Fibroblast of lung (primary cell): ENCODE measurements around the gene TRA2B. TPM values are rescaled to one million over a fixed set of nuclear protein-coding genes. Genes with fewer than 3 reads are reported as not detected.
"Not testable (repeated sequence)": the region's sequence is repeated elsewhere in the genome, so short reads cannot be mapped to it uniquely, and the experiment has no call there.

Experiments used
- DNase-seq, 2 donors: peaks; one replicate each; pipeline versions ENCODE4 v3.0.0 to v3.0.0-alpha.2; 2010; ENCODE audit warnings: low read depth in 2 of 2
- H2AFZ ChIP-seq: 2 replicates; pipeline ENCODE4 v1.5.1; 2012; ENCODE audit warnings: low read length, control low read depth, inconsistent platforms
- H3K27ac ChIP-seq: 2 replicates; pipeline ENCODE4 v1.5.1; 2011; ENCODE audit warnings: low read length, control low read depth; ENCODE audit not compliant: insufficient read depth
- H3K27me3 ChIP-seq: 2 replicates; pipeline ENCODE4 v1.5.1; 2011; ENCODE audit warnings: mild to moderate bottlenecking, low read length; ENCODE audit not compliant: control insufficient read depth, insufficient read depth
- H3K36me3 ChIP-seq: 2 replicates; pipeline ENCODE4 v1.5.1; 2011; ENCODE audit warnings: low read length; ENCODE audit not compliant: control insufficient read depth, insufficient read depth
- H3K4me1 ChIP-seq: 2 replicates; pipeline ENCODE4 v1.5.1; 2011; ENCODE audit warnings: low read length; ENCODE audit not compliant: control insufficient read depth, insufficient read depth; ENCODE audit errors: extremely low read depth
- H3K4me2 ChIP-seq: 2 replicates; pipeline ENCODE4 v1.5.1; 2011; ENCODE audit warnings: low read length, control low read depth; ENCODE audit not compliant: insufficient read depth; ENCODE audit errors: extremely low read depth
- H3K4me3 ChIP-seq, 4 experiments: fragments of 200-600 bp in 1 of 4; sonication (generic) in 1 of 4; replicated peaks in 1 of 4; 2 replicates each; pipeline ENCODE4 v1.5.1; 2011 to 2016; ENCODE audit warnings: low read length in 4 of 4, low read depth in 3 of 4, mild to moderate bottlenecking in 3 of 4, control low read depth in 2 of 4, inconsistent platforms in 1 of 4, mixed read lengths in 1 of 4; ENCODE audit not compliant: insufficient read depth in 1 of 4; ENCODE audit errors: control extremely low read depth in 1 of 4
- H3K79me2 ChIP-seq: 2 replicates; pipeline ENCODE4 v1.5.1; 2012; ENCODE audit warnings: mild to moderate bottlenecking, low read length, inconsistent platforms; ENCODE audit not compliant: control insufficient read depth, insufficient read depth
- H3K9ac ChIP-seq: 2 replicates; pipeline ENCODE4 v1.5.1; 2011; ENCODE audit warnings: mild to moderate bottlenecking, low read length, control low read depth; ENCODE audit not compliant: insufficient read depth
- H3K9me3 ChIP-seq: 2 replicates; pipeline ENCODE4 v1.5.1; 2012; ENCODE audit warnings: low read depth, low read length; ENCODE audit not compliant: control insufficient read depth, insufficient read depth
- H4K20me1 ChIP-seq: 2 replicates; pipeline ENCODE4 v1.5.1; 2011; ENCODE audit warnings: low read length; ENCODE audit not compliant: control insufficient read depth, insufficient read depth; ENCODE audit errors: extremely low read depth
- CTCF ChIP-seq, 2 donors: IDR thresholded peaks in 1 of 2; conservative IDR thresholded peaks in 1 of 2; 1 replicate in 1 of 2; 2 replicates in 1 of 2; pipeline ENCODE4 v1.5.1; 2011 to 2012; ENCODE audit warnings: low read length in 2 of 2, control low read depth in 1 of 2, inconsistent platforms in 1 of 2, low read depth in 1 of 2, mild to moderate bottlenecking in 1 of 2
- EZH2 ChIP-seq: IDR thresholded peaks from 2 replicates; pipeline ENCODE4 v1.5.1; 2012; ENCODE audit warnings: low read length, control low read depth, mild to moderate bottlenecking; ENCODE audit errors: missing control alignments
- polyA plus RNA-seq, 2 donors: library from polyadenylated mRNA; depleted of rRNA in 1 of 2; stranded (reverse) in 1 of 2; unstranded in 1 of 2; fragments of >200 nt; gene quantifications; 2 replicates each; pipeline ENCODE4 v1.2.1, GENCODE V29; 2011 to 2012; ENCODE audit warnings: missing spikeins in 1 of 2
- total RNA-seq: library from RNA; depleted of rRNA; stranded (reverse); fragments of >200 nt; gene quantifications from 2 replicates; pipeline ENCODE4 v1.2.1, GENCODE V29; 2014

TRA2B gene
- total and polyA plus RNA-seq, 2 donors (not counting 1 experiment from before 2014, with no cell fraction given) = 117 to 140 TPM

GRCh38 chr3:185912512-185912911 lies 25.3 kb downstream of the TRA2B start:
- no peaks in the 10 kb centered on the region for H3K27me3 ChIP-seq
- no peak for DNase-seq
- no peak overlapping the region for H3K9ac ChIP-seq
- H3K9me3 ChIP-seq = no peaks in the 10 kb centered on the region
- no peak overlapping the region for H3K4me2 ChIP-seq
- no peak overlapping the region for H3K4me3 ChIP-seq
- no peaks in the 10 kb centered on the region for H3K4me1 ChIP-seq
- H3K36me3 ChIP-seq = peaks cover 2% of the 10 kb centered on the region
- no peaks in the 10 kb centered on the region for H4K20me1 ChIP-seq
- peaks cover 9% of the 10 kb centered on the region for H3K79me2 ChIP-seq
- no peak overlapping the region for H3K27ac ChIP-seq
- TF ChIP-seq CTCF (conservative IDR thresholded peaks at IDR 0.05 in 1 of 2, IDR thresholded peaks at IDR 0.05 in 1 of 2; ENCODE audit: low read depth in 1 of 2, low read length in 2 of 2) = no peak
- no peak for TF ChIP-seq EZH2
- no peak overlapping the region for H2AFZ ChIP-seq

- H2AFZ ChIP-seq, H3K9ac ChIP-seq, H3K27ac ChIP-seq, H4K20me1 ChIP-seq, H3K27me3 ChIP-seq, H3K4me2 ChIP-seq, H3K36me3 ChIP-seq, H3K9me3 ChIP-seq, DNase-seq, H3K4me1 ChIP-seq, H3K4me3 ChIP-seq, H3K79me2 ChIP-seq: not testable (repeated sequence)
These were observed 26.8 kb downstream of the TRA2B start for GRCh38 chr3:185911076-185911448.

- H3K27me3 ChIP-seq, H4K20me1 ChIP-seq, H3K36me3 ChIP-seq, H3K27ac ChIP-seq, H3K4me2 ChIP-seq, H3K4me1 ChIP-seq, H2AFZ ChIP-seq, H3K4me3 ChIP-seq, DNase-seq, H3K9me3 ChIP-seq, H3K79me2 ChIP-seq, H3K9ac ChIP-seq: not testable (repeated sequence)
These were observed 27.3 kb downstream of the TRA2B start for GRCh38 chr3:185910322-185911075.

- DNase-seq, H3K9ac ChIP-seq, H3K79me2 ChIP-seq, H3K9me3 ChIP-seq, H2AFZ ChIP-seq, H3K36me3 ChIP-seq, H3K27ac ChIP-seq, H3K27me3 ChIP-seq, H3K4me2 ChIP-seq, H4K20me1 ChIP-seq, H3K4me1 ChIP-seq, H3K4me3 ChIP-seq: not testable (repeated sequence)
These were observed 27.9 kb downstream of the TRA2B start for GRCh38 chr3:185909913-185910312.
